Endodermal cell (in vitro differentiated cells): ENCODE data around the gene SLC25A48. TPM values are rescaled to one million over a fixed set of nuclear protein-coding genes. Genes with fewer than 3 reads are reported as not detected.

Experiments used
- DNase-seq: peaks from one replicate; pipeline ENCODE4 v3.0.0-alpha.2; 2017
- H3K27ac ChIP-seq: 2 replicates; pipeline ENCODE4 v1.5.1; 2013; ENCODE audit warnings: mild to moderate bottlenecking, low read depth, low read length, moderate library complexity
- H3K27me3 ChIP-seq: 2 replicates; pipeline ENCODE4 v1.6.1; 2013; ENCODE audit warnings: mild to moderate bottlenecking, low read length, moderate library complexity; ENCODE audit not compliant: insufficient read depth, control insufficient read depth, poor library complexity, severe bottlenecking
- H3K36me3 ChIP-seq: 2 replicates; pipeline ENCODE4 v1.7.0; 2013; ENCODE audit warnings: mild to moderate bottlenecking, low read length, moderate library complexity; ENCODE audit not compliant: control insufficient read depth, insufficient read depth
- H3K4me1 ChIP-seq: one replicate; pipeline ENCODE4 v1.7.0; 2013; ENCODE audit warnings: low read length; ENCODE audit not compliant: control insufficient read depth, insufficient read depth
- H3K4me3 ChIP-seq: 2 replicates; pipeline ENCODE4 v1.5.1; 2013; ENCODE audit warnings: mild to moderate bottlenecking, low read length, moderate library complexity
- H3K9ac ChIP-seq: 2 replicates; pipeline ENCODE4 v1.6.1; 2013; ENCODE audit warnings: mild to moderate bottlenecking, low read length, moderate library complexity; ENCODE audit not compliant: poor library complexity, severe bottlenecking; ENCODE audit errors: extremely low read depth
- H3K9me3 ChIP-seq: 2 replicates; pipeline ENCODE4 v1.6.1; 2013; ENCODE audit warnings: mild to moderate bottlenecking, low read length, moderate library complexity; ENCODE audit not compliant: control insufficient read depth
- H3K27ac Mint-ChIP-seq: 2 replicates; pipeline ENCODE4 v1.8.0; 2020; ENCODE audit warnings: mixed read lengths
- H3K27me3 Mint-ChIP-seq: 2 replicates; pipeline ENCODE4 v1.8.0; 2021; ENCODE audit warnings: mild to moderate bottlenecking, mixed read lengths; ENCODE audit not compliant: insufficient read depth
- H3K36me3 Mint-ChIP-seq: 2 replicates; pipeline ENCODE4 v1.8.0; 2020; ENCODE audit warnings: low read depth, mixed read lengths
- H3K4me1 Mint-ChIP-seq: 2 replicates; pipeline ENCODE4 v1.8.0; 2020; ENCODE audit warnings: mixed read lengths
- H3K4me3 Mint-ChIP-seq: 2 replicates; pipeline ENCODE4 v1.8.0; 2020; ENCODE audit warnings: mild to moderate bottlenecking, moderate library complexity, mixed read lengths
- H3K9me3 Mint-ChIP-seq: 2 replicates; pipeline ENCODE4 v1.8.0; 2020; ENCODE audit warnings: mild to moderate bottlenecking, mixed read lengths
- CTCF ChIP-seq: fragments of 200-600 bp; sonication (generic); conservative IDR thresholded peaks from 2 replicates; pipeline ENCODE4 v1.5.0; 2021; ENCODE audit warnings: antibody characterized with exemption, mild to moderate bottlenecking
- WGBS, 2 experiments: methylation state at CpG; one replicate each; pipeline versions ENCODE4 v1.1.5 to v1.1.7; 2013; ENCODE audit warnings: missing lambda C conversion rate in 2 of 2, mixed read lengths in 1 of 2; ENCODE audit not compliant: insufficient coverage in 1 of 2, insufficient read length in 1 of 2; 5-methylcytosine and 5-hydroxymethylcytosine counted together
- total RNA-seq, 2 donors: library from RNA; stranded (reverse); fragmentation: NEBNext Ultra II Directional in 1 of 2; extraction: Animal tissue kit (Norgen Biotek cat#: 25700) in 1 of 2; gene quantifications; 2 replicates in 1 of 2; 3 replicates in 1 of 2; pipeline ENCODE4 v1.2.1, GENCODE V29; 2021

SLC25A48 gene
- total RNA-seq, 2 donors from 2014 or later, result 2.5 to 5.9 TPM

GRCh38 chr5:135828782-135829127, 5.7 kb upstream of the SLC25A48 start:
- H3K4me3 Mint-ChIP-seq, result no peak overlapping the region
- no peaks in the 10 kb centered on the region for H3K9me3 Mint-ChIP-seq
- Histone ChIP-seq H3K9ac (no peak overlapping the region), H3K27me3 (peaks cover 35% of the 10 kb centered on the region), H3K4me3 (no peak overlapping the region), H3K27ac (no peak overlapping the region), H3K4me1 (peaks cover 10% of the 10 kb centered on the region), H3K36me3 (no peaks in the 10 kb centered on the region), H3K9me3 (no peaks in the 10 kb centered on the region)
- peaks cover 45% of the 10 kb centered on the region for H3K27me3 Mint-ChIP-seq
- no peak overlapping the region for H3K27ac Mint-ChIP-seq
- TF ChIP-seq CTCF, result no peak
- no peak for DNase-seq
- H3K4me1 Mint-ChIP-seq, result peaks cover 21% of the 10 kb centered on the region
- H3K36me3 Mint-ChIP-seq, result no peaks in the 10 kb centered on the region
- 95% methylated on average over 2 of the region's 2 CpGs; no CpG with 5 or more reads in 1 of the 2 experiments for WGBS, 2 experiments

GRCh38 chr5:135829179-135829578, 5.3 kb upstream of the SLC25A48 start:
- TF ChIP-seq CTCF, result no peak
- no peak overlapping the region for H3K27ac Mint-ChIP-seq
- WGBS, 2 experiments, result 81 to 87% methylated on average over 7 of the region's 7 CpGs
- Histone ChIP-seq H3K4me1 (peaks cover 10% of the 10 kb centered on the region), H3K36me3 (no peaks in the 10 kb centered on the region), H3K27me3 (peaks cover 39% of the 10 kb centered on the region), H3K4me3 (no peak overlapping the region), H3K27ac (no peak overlapping the region), H3K9me3 (no peaks in the 10 kb centered on the region), H3K9ac (no peak overlapping the region)
- peak; percentile 30 for DNase-seq
- H3K9me3 Mint-ChIP-seq, result no peaks in the 10 kb centered on the region
- no peaks in the 10 kb centered on the region for H3K36me3 Mint-ChIP-seq
- no peak overlapping the region for H3K4me3 Mint-ChIP-seq
- H3K4me1 Mint-ChIP-seq, result peaks cover 18% of the 10 kb centered on the region
- peaks cover 46% of the 10 kb centered on the region for H3K27me3 Mint-ChIP-seq

- H3K9me3 ChIP-seq, result no peaks in the 10 kb centered on the region
- H3K36me3 ChIP-seq, result no peaks in the 10 kb centered on the region
- WGBS, 2 experiments, result 29 to 36% methylated on average over 13 to 19 of the region's 19 CpGs
- Mint-ChIP-seq H3K36me3 (no peaks in the 10 kb centered on the region), H3K27ac (no peak overlapping the region), H3K4me3 (no peak overlapping the region), H3K27me3 (peaks cover 49% of the 10 kb centered on the region), H3K9me3 (no peaks in the 10 kb centered on the region), H3K4me1 (peaks cover 18% of the 10 kb centered on the region)
- H3K9ac ChIP-seq, result no peak overlapping the region
- peaks cover 41% of the 10 kb centered on the region for H3K27me3 ChIP-seq
- peaks cover 10% of the 10 kb centered on the region for H3K4me1 ChIP-seq
- H3K4me3 ChIP-seq, result no peak overlapping the region
- peak; percentile 97 for TF ChIP-seq CTCF
- peak; percentile 93 for DNase-seq
- H3K27ac ChIP-seq, result no peak overlapping the region
Observed at GRCh38 chr5:135829681-135830383, 4.6 kb upstream of the SLC25A48 start.
